Neuronal stem cell (in vitro differentiated cells): ENCODE data around the gene SERPINB11.

Experiments
- DNase-seq: peaks from one replicate; pipeline ENCODE4 v3.0.0-alpha.2; 2013; ENCODE audit warnings: low spot score
- H2AFZ ChIP-seq: one replicate; pipeline ENCODE4 v1.6.1; 2013; ENCODE audit warnings: mild to moderate bottlenecking, low read length, inconsistent platforms
- H2AK5ac ChIP-seq: 2 replicates; pipeline ENCODE4 v1.6.1; 2013; ENCODE audit warnings: low read depth, mild to moderate bottlenecking, inconsistent platforms, low read length, moderate library complexity, mixed read lengths
- H2BK120ac ChIP-seq: 2 replicates; pipeline ENCODE4 v1.6.1; 2013; ENCODE audit warnings: low read depth, mild to moderate bottlenecking, inconsistent platforms, low read length, moderate library complexity, mixed read lengths
- H2BK12ac ChIP-seq: one replicate; pipeline ENCODE4 v1.6.1; 2013; ENCODE audit warnings: low read length, inconsistent platforms
- H2BK15ac ChIP-seq: 2 replicates; pipeline ENCODE4 v1.6.1; 2013; ENCODE audit warnings: mild to moderate bottlenecking, low read length, inconsistent platforms, mixed read lengths
- H2BK5ac ChIP-seq: one replicate; pipeline ENCODE4 v1.6.1; 2013; ENCODE audit warnings: inconsistent platforms, mild to moderate bottlenecking, low read length, moderate library complexity
- H3K14ac ChIP-seq: one replicate; pipeline ENCODE4 v1.6.1; 2013; ENCODE audit warnings: low read length, inconsistent platforms
- H3K18ac ChIP-seq: 2 replicates; pipeline ENCODE4 v1.6.1; 2013; ENCODE audit warnings: low read length, inconsistent platforms
- H3K23ac ChIP-seq: 2 replicates; pipeline ENCODE4 v1.6.1; 2013; ENCODE audit warnings: low read depth, mild to moderate bottlenecking, mixed read lengths, low read length, inconsistent platforms; ENCODE audit not compliant: poor library complexity
- H3K27ac ChIP-seq: replicated peaks from 3 replicates; pipeline ENCODE4 v1.5.1; 2013; ENCODE audit warnings: low read length, inconsistent platforms
- H3K27me3 ChIP-seq, 3 experiments: 2 replicates each; pipeline ENCODE4 v1.6.1; 2013; ENCODE audit warnings: low read length in 3 of 3, mild to moderate bottlenecking in 2 of 3, inconsistent platforms in 1 of 3, low read depth in 1 of 3, mixed read lengths in 1 of 3, moderate library complexity in 1 of 3; ENCODE audit not compliant: control insufficient read depth in 3 of 3, insufficient read depth in 3 of 3
- H3K36me3 ChIP-seq, 2 donors: replicated peaks in 1 of 2; 2 replicates each; pipeline ENCODE4 v1.6.1; 2013; ENCODE audit warnings: low read length in 2 of 2; ENCODE audit not compliant: control insufficient read depth in 2 of 2, insufficient read depth in 2 of 2
- H3K4ac ChIP-seq: 2 replicates; pipeline ENCODE4 v1.6.1; 2013; ENCODE audit warnings: inconsistent platforms, mild to moderate bottlenecking, low read length, moderate library complexity
- H3K4me1 ChIP-seq, 2 donors: 1 replicate in 1 of 2; 2 replicates in 1 of 2; pipeline ENCODE4 v1.6.1; 2013; ENCODE audit warnings: low read length in 2 of 2, low read depth in 1 of 2; ENCODE audit not compliant: control insufficient read depth in 2 of 2, insufficient read depth in 1 of 2
- H3K4me2 ChIP-seq: one replicate; pipeline ENCODE4 v1.6.1; 2013; ENCODE audit warnings: mild to moderate bottlenecking, low read length, inconsistent platforms; ENCODE audit not compliant: insufficient read depth, poor library complexity, severe bottlenecking
- H3K4me3 ChIP-seq, 2 donors: 2 replicates each; pipeline ENCODE4 v1.5.1; 2013; ENCODE audit warnings: low read length in 2 of 2, mild to moderate bottlenecking in 2 of 2, inconsistent platforms in 1 of 2, moderate library complexity in 1 of 2
- H3K79me1 ChIP-seq: one replicate; pipeline ENCODE4 v1.6.1; 2013; ENCODE audit warnings: low read depth, mild to moderate bottlenecking, inconsistent platforms, low read length, moderate library complexity
- H3K9ac ChIP-seq: one replicate; pipeline ENCODE4 v1.6.1; 2013; ENCODE audit warnings: mild to moderate bottlenecking, low read depth, low read length, inconsistent platforms; ENCODE audit not compliant: poor library complexity
- H3K9me3 ChIP-seq, 2 donors: replicated peaks in 1 of 2; 2 replicates each; pipeline versions ENCODE3 to v1.6.1; 2013; ENCODE audit warnings: low read length in 2 of 2, mild to moderate bottlenecking in 2 of 2, inconsistent platforms in 1 of 2, low read depth in 1 of 2, mixed read lengths in 1 of 2, moderate library complexity in 1 of 2; ENCODE audit not compliant: control insufficient read depth in 2 of 2, insufficient read depth in 1 of 2
- H4K8ac ChIP-seq: one replicate; pipeline ENCODE4 v1.6.1; 2013; ENCODE audit warnings: low read depth, mild to moderate bottlenecking, inconsistent platforms, low read length, moderate library complexity
- H4K91ac ChIP-seq: one replicate; pipeline ENCODE4 v1.6.1; 2013; ENCODE audit warnings: low read length, low read depth, mild to moderate bottlenecking, inconsistent platforms; ENCODE audit not compliant: poor library complexity
- WGBS, 2 donors: extraction: QIAGEN DNeasy Blood & Tissue Kit; methylation state at CpG; one replicate each; pipeline ENCODE4 v1.1.7; 2013; ENCODE audit warnings: missing lambda C conversion rate in 2 of 2, mixed read lengths in 1 of 2; ENCODE audit not compliant: insufficient read length in 2 of 2, insufficient replicate concordance in 1 of 2; ENCODE audit errors: extremely low coverage in 2 of 2; 5-methylcytosine and 5-hydroxymethylcytosine counted together

SERPINB11 gene

DNA sequence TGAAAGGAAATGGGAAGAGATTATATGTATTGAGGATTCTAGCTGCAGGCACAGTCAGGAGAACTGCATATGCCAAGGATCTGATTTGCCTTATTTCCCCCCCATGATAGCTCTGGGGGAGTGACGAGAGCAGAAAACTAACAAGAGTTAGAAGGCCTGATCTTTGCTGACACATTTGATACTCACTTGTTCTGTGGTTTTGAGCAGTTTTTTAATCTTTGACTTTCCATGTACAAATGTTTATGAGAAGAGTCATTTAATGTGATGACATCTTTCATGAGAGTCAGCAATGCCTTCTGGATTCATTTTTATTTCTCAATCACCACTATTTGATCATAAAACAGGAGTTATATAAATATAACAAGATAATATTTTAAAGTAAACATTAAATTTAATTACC, 59.8 kb downstream of the SERPINB11 start:
- Histone ChIP-seq H3K23ac (no peak overlapping the region), H2AFZ (no peak overlapping the region), H3K18ac (no peak overlapping the region), H2BK12ac (no peak overlapping the region), H3K9me3 (peaks cover 0 to 4% of the 10 kb centered on the region in 2 donors), H3K79me1 (no peaks in the 10 kb centered on the region), H4K8ac (no peak overlapping the region), H3K27me3 (no peaks in the 10 kb centered on the region), H3K4me2 (no peak overlapping the region), H2BK5ac (no peak overlapping the region), H3K4me3 (no peak overlapping the region), H3K27ac (no peak overlapping the region), H3K9ac (no peak overlapping the region), H3K36me3 (no peaks in the 10 kb centered on the region), H2AK5ac (no peak overlapping the region), H3K4me1 (no peaks in the 10 kb centered on the region), H2BK15ac (no peak overlapping the region), H4K91ac (no peak overlapping the region), H2BK120ac (no peak overlapping the region), H3K14ac (no peak overlapping the region), H3K4ac (no peak overlapping the region)
- DNase-seq = no peak
- no CpG with 5 or more reads among the region's 1 CpG for WGBS, 2 donors

DNA sequence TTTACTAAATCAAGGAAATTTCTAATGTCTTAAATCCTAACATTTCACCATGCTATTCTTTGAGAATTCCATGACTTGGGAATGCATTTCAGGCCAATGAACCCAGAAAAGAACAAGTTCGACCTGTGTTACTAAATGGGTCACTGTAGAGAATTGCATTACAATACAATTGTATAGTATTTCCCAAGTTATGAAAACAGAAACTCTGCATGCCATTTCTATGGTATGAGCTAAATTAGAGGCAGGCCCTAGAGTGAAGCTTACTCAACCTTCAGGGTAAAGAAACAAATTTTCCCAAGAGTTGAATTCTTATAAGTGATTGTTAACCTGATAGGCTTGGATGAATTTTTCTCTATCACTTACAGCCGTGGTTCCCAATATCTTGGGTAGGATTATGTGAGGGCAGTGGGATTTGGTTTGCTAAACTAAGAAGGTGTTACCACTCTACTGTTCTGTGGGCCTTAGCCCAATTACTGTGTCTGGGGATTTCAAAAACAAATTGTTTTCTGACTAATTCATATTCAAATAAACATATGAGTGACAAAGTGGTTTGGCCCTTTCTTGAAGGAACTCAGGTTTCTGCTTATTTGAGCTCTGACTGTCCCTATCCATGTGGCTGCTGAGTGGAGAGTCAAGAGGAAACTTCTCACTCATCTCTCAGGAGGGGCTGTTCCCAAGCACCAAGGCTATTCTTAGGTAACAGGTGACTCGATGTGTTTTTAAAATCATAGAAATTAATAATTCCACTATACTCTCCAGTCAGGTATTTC, 61.3 kb downstream of the SERPINB11 start:
- Histone ChIP-seq H2BK5ac (no peak overlapping the region), H2AK5ac (no peak overlapping the region), H2AFZ (no peak overlapping the region), H2BK12ac (no peak overlapping the region), H4K8ac (no peak overlapping the region), H3K4me1 (no peaks in the 10 kb centered on the region), H2BK120ac (no peak overlapping the region), H3K4me3 (no peak overlapping the region), H3K9me3 (peaks cover 0 to 4% of the 10 kb centered on the region in 2 donors), H3K36me3 (no peaks in the 10 kb centered on the region), H3K18ac (no peak overlapping the region), H3K4ac (no peak overlapping the region), H3K23ac (no peak overlapping the region), H3K27ac (no peak overlapping the region), H4K91ac (no peak overlapping the region), H3K9ac (no peak overlapping the region), H3K79me1 (no peaks in the 10 kb centered on the region), H3K4me2 (no peak overlapping the region), H2BK15ac (no peak overlapping the region), H3K14ac (no peak overlapping the region), H3K27me3 (no peaks in the 10 kb centered on the region)
- no peak for DNase-seq
- no CpG with 5 or more reads among the region's 3 CpGs for WGBS, 2 donors

- Histone ChIP-seq H3K14ac (no peak overlapping the region), H3K36me3 (no peaks in the 10 kb centered on the region), H2BK120ac (no peak overlapping the region), H3K9me3 (no peaks in the 10 kb centered on the region), H3K27me3 (no peaks in the 10 kb centered on the region), H3K4me3 (no peak overlapping the region), H3K9ac (no peak overlapping the region), H2BK15ac (no peak overlapping the region), H2BK12ac (no peak overlapping the region), H4K8ac (no peak overlapping the region), H3K23ac (no peak overlapping the region), H3K4me2 (no peak overlapping the region), H3K4ac (no peak overlapping the region), H3K18ac (no peak overlapping the region), H3K27ac (no peak overlapping the region), H4K91ac (no peak overlapping the region), H3K79me1 (no peaks in the 10 kb centered on the region), H2AFZ (no peak overlapping the region), H2BK5ac (no peak overlapping the region), H3K4me1 (no peaks in the 10 kb centered on the region), H2AK5ac (no peak overlapping the region)
- DNase-seq = no peak
- no CpG with 5 or more reads among the region's 2 CpGs for WGBS, 2 donors
These were observed 63.1 kb downstream of the SERPINB11 start for GRCh38 chr18:63765837-63766236.
